Activated CD8-positive, alpha-beta T cell treated with anti-CD3 and anti-CD28 coated beads for 36 hours (primary cell): Measurements from ENCODE around the gene IL16. TPM values are rescaled to one million over a fixed set of nuclear protein-coding genes. Genes with fewer than 3 reads are reported as not detected.

Experiments used
- ATAC-seq: fragments of 200-7000 bp; cut with Tn5 transposase; one replicate; pipeline ENCODE4 v1.10.0; 2021; ENCODE audit warnings: mild to moderate bottlenecking, moderate library complexity
- CTCF ChIA-PET: fragments of 350-600 bp; sonication (Branson Sonifier 250); formaldehyde crosslinking; loops from one replicate; lab custom pipeline; 2021; ENCODE audit warnings: antibody characterized with exemption; lab: Charles Lee
- POLR2A ChIA-PET: fragments of 350-600 bp; sonication (Branson Sonifier 250); formaldehyde crosslinking; loops from one replicate; lab custom pipeline; 2021; ENCODE audit warnings: antibody characterized with exemption; lab: Charles Lee
- DNase-seq: peaks from one replicate; pipeline ENCODE4 v3.0.0-alpha.2; 2020
- H3K27ac Mint-ChIP-seq: one replicate; pipeline ENCODE4 v1.8.0; 2021; ENCODE audit warnings: mild to moderate bottlenecking, mixed read lengths
- H3K27me3 Mint-ChIP-seq: one replicate; pipeline ENCODE4 v1.8.0; 2021; ENCODE audit warnings: mixed read lengths
- H3K36me3 Mint-ChIP-seq: one replicate; pipeline ENCODE4 v1.8.0; 2021; ENCODE audit warnings: low read depth, mixed read lengths
- H3K4me1 Mint-ChIP-seq: one replicate; pipeline ENCODE4 v1.8.0; 2021; ENCODE audit warnings: low read depth, mixed read lengths
- H3K4me3 Mint-ChIP-seq: one replicate; pipeline ENCODE4 v1.8.0; 2021; ENCODE audit warnings: mild to moderate bottlenecking, moderate library complexity, mixed read lengths
- H3K9me3 Mint-ChIP-seq: one replicate; pipeline ENCODE4 v1.8.0; 2021; ENCODE audit warnings: mixed read lengths
- CTCF ChIP-seq: fragments of 200-600 bp; IDR thresholded peaks from one replicate; pipeline ENCODE4 v1.8.0; 2022; ENCODE audit warnings: antibody characterized with exemption, mild to moderate bottlenecking
- intact Hi-C: fragments of 100-400 bp; cut with micrococcal nuclease; formaldehyde crosslinking; loops from one replicate; pipeline ENCODE4 v1.10.0; 2022
- total RNA-seq, 2 experiments: library from RNA; stranded (reverse); gene quantifications; one replicate each; pipeline ENCODE4 v1.2.3, GENCODE V29; 2021

Gene IL16
- total RNA-seq, 2 experiments from 2014 or later = 130 to 138 TPM

GRCh38 chr15:81360491-81360890, 163.8 kb downstream of the IL16 start:
- H3K27me3 Mint-ChIP-seq = no peaks in the 10 kb centered on the region
- CTCF ChIA-PET = interaction anchor here (1.1 kb wide), 1 partner anchor 22 kb away, joined by 3 read pairs; no protein-coding TSS in a partner anchor
- no peak overlapping the region for H3K27ac Mint-ChIP-seq
- ATAC-seq (no peak), DNase-seq (no peak)
- no peak for TF ChIP-seq CTCF
- intact Hi-C loops = no loop called here
- no peaks in the 10 kb centered on the region for H3K36me3 Mint-ChIP-seq
- no peaks in the 10 kb centered on the region for H3K9me3 Mint-ChIP-seq
- no peaks in the 10 kb centered on the region for H3K4me1 Mint-ChIP-seq
- H3K4me3 Mint-ChIP-seq = no peak overlapping the region
- POLR2A ChIA-PET = interaction anchor here (0.7 kb wide), 1 partner anchor 130 kb away, joined by 4 read pairs; no protein-coding TSS in a partner anchor

GRCh38 chr15:81361891-81362290, 165.2 kb downstream of the IL16 start:
- no peaks in the 10 kb centered on the region for H3K4me1 Mint-ChIP-seq
- no peak overlapping the region for H3K27ac Mint-ChIP-seq
- no peak for TF ChIP-seq CTCF
- ChIA-PET POLR2A (no interaction called here), CTCF (interaction anchor here (1.1 kb wide), 1 partner anchor 24 kb away, joined by 3 read pairs; no protein-coding TSS in a partner anchor)
- DNase-seq (no peak), ATAC-seq (no peak)
- intact Hi-C loops = no loop called here
- no peak overlapping the region for H3K4me3 Mint-ChIP-seq
- no peaks in the 10 kb centered on the region for H3K9me3 Mint-ChIP-seq
- H3K36me3 Mint-ChIP-seq = no peaks in the 10 kb centered on the region
- H3K27me3 Mint-ChIP-seq = no peaks in the 10 kb centered on the region

- ATAC-seq = no peak
- DNase-seq = no peak
- no peak overlapping the region for H3K27ac Mint-ChIP-seq
- no peak for TF ChIP-seq CTCF
- no peak overlapping the region for H3K4me3 Mint-ChIP-seq
- ChIA-PET CTCF (no interaction called here), POLR2A (no interaction called here)
- no peaks in the 10 kb centered on the region for H3K4me1 Mint-ChIP-seq
- no peaks in the 10 kb centered on the region for H3K27me3 Mint-ChIP-seq
- intact Hi-C loops = no loop called here
- no peaks in the 10 kb centered on the region for H3K9me3 Mint-ChIP-seq
- no peaks in the 10 kb centered on the region for H3K36me3 Mint-ChIP-seq
Measured at GRCh38 chr15:81362790-81363189, 166.1 kb downstream of the IL16 start.

GRCh38 chr15:81363276-81363675, 166.6 kb downstream of the IL16 start:
- Mint-ChIP-seq H3K9me3 (no peaks in the 10 kb centered on the region), H3K4me1 (no peaks in the 10 kb centered on the region), H3K27ac (no peak overlapping the region), H3K36me3 (no peaks in the 10 kb centered on the region), H3K4me3 (no peak overlapping the region), H3K27me3 (no peaks in the 10 kb centered on the region)
- intact Hi-C loops = no loop called here
- CTCF ChIA-PET = no interaction called here
- TF ChIP-seq CTCF = no peak
- POLR2A ChIA-PET = no interaction called here
- no peak for ATAC-seq
- no peak for DNase-seq

Other genes starting within 250 kb of the IL16 start
- gene MESD, start 207.1 kb upstream of the IL16 start, total RNA-seq = 10 to 100 TPM; 15.8 to 16.5 TPM
- 10 to 100 TPM; 19.3 to 20.1 TPM for gene TLNRD1, start 196.0 kb upstream of the IL16 start, total RNA-seq
- gene CFAP161, start 62.6 kb upstream of the IL16 start, total RNA-seq = not detected
- gene STARD5, start 127.3 kb downstream of the IL16 start, total RNA-seq = 1 to 10 TPM; 6.7 to 6.9 TPM
- gene TMC3, start 177.3 kb downstream of the IL16 start, total RNA-seq = not detected